Activated T-cell treated with anti-CD3 and anti-CD28 coated beads, Interleukin-2, amount 50 U/mL, for 24 hours (primary cell): ENCODE results near the gene SLC24A3.

Source experiments
- DNase-seq: peaks from one replicate; pipeline ENCODE4 v3.0.0-alpha.2; 2020
- H3K27ac Mint-ChIP-seq: 2 replicates; pipeline ENCODE4 v1.8.0; 2020; ENCODE audit warnings: mild to moderate bottlenecking, mixed read lengths
- H3K27me3 Mint-ChIP-seq: 2 replicates; pipeline ENCODE4 v1.8.0; 2020; ENCODE audit warnings: mixed read lengths
- H3K36me3 Mint-ChIP-seq: 2 replicates; pipeline ENCODE4 v1.8.0; 2020; ENCODE audit warnings: low read depth, mixed read lengths
- H3K4me1 Mint-ChIP-seq: 2 replicates; pipeline ENCODE4 v1.8.0; 2020; ENCODE audit warnings: low read depth, mixed read lengths
- H3K4me3 Mint-ChIP-seq: 2 replicates; pipeline ENCODE4 v1.8.0; 2020; ENCODE audit warnings: mild to moderate bottlenecking, moderate library complexity, mixed read lengths
- H3K9me3 Mint-ChIP-seq: 2 replicates; pipeline ENCODE4 v1.8.0; 2020; ENCODE audit warnings: mixed read lengths

Gene SLC24A3

GRCh38 chr20:19407736-19408135 is 195.3 kb downstream of the SLC24A3 start:
- DNase-seq: no peak
- H3K9me3 Mint-ChIP-seq: no peaks in the 10 kb centered on the region
- no peak overlapping the region for H3K4me3 Mint-ChIP-seq
- peaks cover 3% of the 10 kb centered on the region for H3K27me3 Mint-ChIP-seq
- no peak overlapping the region for H3K27ac Mint-ChIP-seq
- no peaks in the 10 kb centered on the region for H3K4me1 Mint-ChIP-seq
- no peaks in the 10 kb centered on the region for H3K36me3 Mint-ChIP-seq

DNA sequence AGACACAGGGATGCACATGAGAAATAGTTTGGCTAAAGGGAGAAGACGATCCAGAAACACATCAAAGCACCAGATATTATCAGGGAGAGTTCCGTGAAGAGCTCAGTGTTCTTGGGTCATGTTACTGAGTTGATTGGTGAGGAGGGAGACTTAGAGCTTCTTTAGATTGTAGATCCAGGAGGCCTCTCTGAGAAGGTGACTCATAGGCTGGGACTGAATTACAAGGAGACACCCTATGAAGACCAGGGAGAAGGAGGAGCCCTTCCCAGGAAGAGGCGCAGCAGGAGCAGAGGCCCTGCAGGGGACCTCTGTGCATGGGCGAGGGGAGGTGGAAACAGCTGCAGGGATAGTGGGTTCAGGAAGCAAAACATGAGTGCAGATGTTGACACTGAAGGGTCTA is 196.5 kb downstream of the SLC24A3 start:
- DNase-seq: no peak
- peaks cover 3% of the 10 kb centered on the region for H3K27me3 Mint-ChIP-seq
- no peaks in the 10 kb centered on the region for H3K4me1 Mint-ChIP-seq
- H3K4me3 Mint-ChIP-seq: no peak overlapping the region
- H3K36me3 Mint-ChIP-seq: no peaks in the 10 kb centered on the region
- no peaks in the 10 kb centered on the region for H3K9me3 Mint-ChIP-seq
- H3K27ac Mint-ChIP-seq: no peak overlapping the region

GRCh38 chr20:19411811-19412210 is 199.4 kb downstream of the SLC24A3 start:
- Mint-ChIP-seq H3K4me1 (no peaks in the 10 kb centered on the region), H3K4me3 (no peak overlapping the region), H3K9me3 (no peaks in the 10 kb centered on the region), H3K36me3 (no peaks in the 10 kb centered on the region), H3K27ac (no peak overlapping the region), H3K27me3 (peaks cover 3% of the 10 kb centered on the region)
- DNase-seq: no peak

GRCh38 chr20:19412254-19412653 is 199.8 kb downstream of the SLC24A3 start:
- Mint-ChIP-seq H3K27me3 (peaks cover 3% of the 10 kb centered on the region), H3K27ac (no peak overlapping the region), H3K4me3 (no peak overlapping the region), H3K9me3 (no peaks in the 10 kb centered on the region), H3K4me1 (no peaks in the 10 kb centered on the region), H3K36me3 (no peaks in the 10 kb centered on the region)
- no peak for DNase-seq

GRCh38 chr20:19414600-19414999 is 202.2 kb downstream of the SLC24A3 start:
- no peak for DNase-seq
- Mint-ChIP-seq H3K4me1 (no peaks in the 10 kb centered on the region), H3K9me3 (no peaks in the 10 kb centered on the region), H3K27me3 (no peaks in the 10 kb centered on the region), H3K4me3 (no peak overlapping the region), H3K36me3 (no peaks in the 10 kb centered on the region), H3K27ac (no peak overlapping the region)

GRCh38 chr20:19415786-19416185 is 203.3 kb downstream of the SLC24A3 start:
- no peaks in the 10 kb centered on the region for H3K9me3 Mint-ChIP-seq
- H3K4me1 Mint-ChIP-seq: no peaks in the 10 kb centered on the region
- H3K4me3 Mint-ChIP-seq: no peak overlapping the region
- H3K36me3 Mint-ChIP-seq: no peaks in the 10 kb centered on the region
- no peaks in the 10 kb centered on the region for H3K27me3 Mint-ChIP-seq
- DNase-seq: no peak
- no peak overlapping the region for H3K27ac Mint-ChIP-seq

- no peak overlapping the region for H3K4me3 Mint-ChIP-seq
- no peak overlapping the region for H3K27ac Mint-ChIP-seq
- no peaks in the 10 kb centered on the region for H3K36me3 Mint-ChIP-seq
- no peaks in the 10 kb centered on the region for H3K27me3 Mint-ChIP-seq
- DNase-seq: no peak
- no peaks in the 10 kb centered on the region for H3K9me3 Mint-ChIP-seq
- no peaks in the 10 kb centered on the region for H3K4me1 Mint-ChIP-seq
These were observed 204.2 kb downstream of the SLC24A3 start for GRCh38 chr20:19416627-19417026.

- no peaks in the 10 kb centered on the region for H3K27me3 Mint-ChIP-seq
- no peak overlapping the region for H3K4me3 Mint-ChIP-seq
- H3K36me3 Mint-ChIP-seq: no peaks in the 10 kb centered on the region
- H3K4me1 Mint-ChIP-seq: no peaks in the 10 kb centered on the region
- H3K9me3 Mint-ChIP-seq: no peaks in the 10 kb centered on the region
- H3K27ac Mint-ChIP-seq: no peak overlapping the region
- DNase-seq: no peak
These were observed 207.0 kb downstream of the SLC24A3 start for GRCh38 chr20:19419396-19419795.

DNA sequence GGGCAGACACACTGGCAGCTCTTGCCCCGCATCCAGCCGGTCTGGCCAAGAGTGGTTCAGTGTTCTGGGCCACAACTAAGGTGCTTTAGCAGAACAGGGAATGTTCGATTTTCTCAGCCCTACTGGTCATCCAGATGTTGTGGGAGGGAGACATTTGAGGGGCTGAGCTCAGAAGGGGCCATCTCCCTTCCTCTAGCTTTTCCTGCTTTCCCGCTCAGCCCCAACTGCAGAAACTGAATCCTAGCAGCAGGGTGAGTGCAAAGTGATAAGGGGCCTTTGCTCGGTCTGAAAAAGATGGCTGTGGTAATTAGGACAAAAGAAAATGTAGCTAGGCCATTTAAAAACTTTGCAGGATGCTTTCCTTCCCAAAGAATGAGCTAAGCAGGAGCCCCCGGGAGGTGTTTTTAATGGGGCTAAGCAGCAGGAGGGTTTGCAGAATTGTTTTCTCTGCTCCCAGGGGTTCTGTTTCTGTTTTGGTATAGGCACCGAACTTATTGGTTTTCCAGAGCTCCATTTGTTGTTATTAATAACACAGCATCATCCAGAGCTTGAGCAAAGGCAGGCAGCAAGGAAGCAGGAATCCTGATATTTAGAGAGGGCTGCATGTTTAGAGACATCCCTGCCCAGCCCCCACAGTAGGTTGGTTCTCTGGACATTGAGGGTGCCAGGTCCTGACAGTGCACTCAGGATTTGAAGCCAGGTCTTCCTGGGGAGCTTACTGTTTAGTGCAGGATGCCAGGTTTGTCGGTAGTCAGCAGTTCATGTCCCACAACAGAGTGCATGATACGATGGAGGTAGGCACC is 210.9 kb downstream of the SLC24A3 start:
- no peak overlapping the region for H3K27ac Mint-ChIP-seq
- no peaks in the 10 kb centered on the region for H3K36me3 Mint-ChIP-seq
- no peaks in the 10 kb centered on the region for H3K27me3 Mint-ChIP-seq
- no peaks in the 10 kb centered on the region for H3K9me3 Mint-ChIP-seq
- no peaks in the 10 kb centered on the region for H3K4me1 Mint-ChIP-seq
- DNase-seq: no peak
- H3K4me3 Mint-ChIP-seq: no peak overlapping the region

GRCh38 chr20:19423900-19424620 is 211.6 kb downstream of the SLC24A3 start:
- H3K4me3 Mint-ChIP-seq: no peak overlapping the region
- H3K27me3 Mint-ChIP-seq: no peaks in the 10 kb centered on the region
- no peak for DNase-seq
- H3K27ac Mint-ChIP-seq: no peak overlapping the region
- H3K36me3 Mint-ChIP-seq: no peaks in the 10 kb centered on the region
- no peaks in the 10 kb centered on the region for H3K9me3 Mint-ChIP-seq
- no peaks in the 10 kb centered on the region for H3K4me1 Mint-ChIP-seq

DNA sequence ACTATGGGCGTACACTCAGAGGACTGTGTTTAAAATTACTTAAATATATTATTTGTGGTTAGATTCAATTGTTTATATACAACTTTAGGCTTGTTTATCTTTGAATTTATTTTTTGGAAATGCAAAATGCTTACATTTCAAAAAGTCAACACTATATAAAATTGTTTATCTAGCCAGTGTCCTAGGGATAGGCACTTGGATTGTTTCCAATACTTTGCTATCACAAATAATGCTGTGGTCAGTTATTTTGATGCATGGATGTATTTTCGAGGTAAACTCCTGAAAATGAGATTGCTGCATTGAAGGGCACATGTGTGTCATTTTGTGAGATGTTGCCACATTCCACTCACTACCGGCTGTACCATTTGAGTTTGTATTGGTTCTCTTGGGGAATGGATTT is 213.9 kb downstream of the SLC24A3 start:
- DNase-seq: no peak
- Mint-ChIP-seq H3K4me3 (no peak overlapping the region), H3K27ac (no peak overlapping the region), H3K9me3 (no peaks in the 10 kb centered on the region), H3K27me3 (no peaks in the 10 kb centered on the region), H3K36me3 (no peaks in the 10 kb centered on the region), H3K4me1 (no peaks in the 10 kb centered on the region)

- H3K4me3 Mint-ChIP-seq: no peak overlapping the region
- H3K9me3 Mint-ChIP-seq: no peaks in the 10 kb centered on the region
- H3K36me3 Mint-ChIP-seq: no peaks in the 10 kb centered on the region
- no peaks in the 10 kb centered on the region for H3K4me1 Mint-ChIP-seq
- DNase-seq: no peak
- H3K27ac Mint-ChIP-seq: no peak overlapping the region
- H3K27me3 Mint-ChIP-seq: no peaks in the 10 kb centered on the region
These were observed 215.0 kb downstream of the SLC24A3 start for GRCh38 chr20:19427480-19427879.

DNA sequence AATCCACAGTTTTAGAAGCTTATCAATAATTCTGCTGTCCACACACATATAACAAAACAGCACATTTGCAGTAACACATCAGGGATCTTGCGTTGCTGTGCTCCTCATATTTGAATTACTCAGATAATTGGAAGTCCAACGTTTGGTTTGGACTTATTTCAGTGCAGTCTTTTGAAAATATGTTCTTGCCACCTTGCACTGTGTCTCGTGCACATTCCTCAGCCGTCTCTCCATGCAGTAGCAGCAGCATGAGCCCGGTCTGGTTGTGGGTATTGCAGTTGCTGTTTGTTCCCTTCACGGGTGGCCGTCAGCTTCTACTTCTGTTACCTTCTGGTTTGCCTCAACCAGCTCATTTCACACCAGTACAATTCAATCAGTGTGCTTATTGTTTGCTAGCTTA is 215.5 kb downstream of the SLC24A3 start:
- H3K36me3 Mint-ChIP-seq: no peaks in the 10 kb centered on the region
- H3K4me1 Mint-ChIP-seq: no peaks in the 10 kb centered on the region
- no peaks in the 10 kb centered on the region for H3K9me3 Mint-ChIP-seq
- H3K27me3 Mint-ChIP-seq: no peaks in the 10 kb centered on the region
- no peak for DNase-seq
- no peak overlapping the region for H3K4me3 Mint-ChIP-seq
- H3K27ac Mint-ChIP-seq: no peak overlapping the region

DNA sequence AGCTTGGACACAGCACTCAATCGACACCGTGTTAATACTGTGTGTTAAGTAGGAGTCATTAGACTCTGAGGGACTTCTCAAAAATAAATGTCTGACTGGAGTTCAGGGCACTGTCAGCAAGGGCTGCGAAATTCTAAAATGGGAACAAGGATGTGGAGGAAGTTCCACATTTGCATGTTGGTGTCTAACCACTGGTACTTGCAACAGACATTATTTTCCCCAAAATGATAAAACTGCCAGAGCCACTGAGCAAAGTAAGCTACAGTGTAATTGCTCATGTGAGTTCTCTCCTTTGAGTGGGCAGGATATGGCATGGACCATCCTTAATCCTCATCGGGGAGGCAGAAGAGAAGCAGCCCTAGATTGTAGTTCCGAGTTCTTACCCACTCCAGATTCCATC is 215.9 kb downstream of the SLC24A3 start:
- Mint-ChIP-seq H3K4me1 (no peaks in the 10 kb centered on the region), H3K36me3 (no peaks in the 10 kb centered on the region), H3K4me3 (no peak overlapping the region), H3K27me3 (no peaks in the 10 kb centered on the region), H3K27ac (no peak overlapping the region), H3K9me3 (no peaks in the 10 kb centered on the region)
- no peak for DNase-seq

- Mint-ChIP-seq H3K36me3 (no peaks in the 10 kb centered on the region), H3K27ac (no peak overlapping the region), H3K27me3 (no peaks in the 10 kb centered on the region), H3K4me3 (no peak overlapping the region), H3K9me3 (no peaks in the 10 kb centered on the region), H3K4me1 (no peaks in the 10 kb centered on the region)
- DNase-seq: no peak
These were observed 217.1 kb downstream of the SLC24A3 start for GRCh38 chr20:19429538-19429937.
